ENCODE measurements around the gene GDF10.

GRCh38 chr10:47314416-47314970, 14.5 kb downstream of the GDF10 start:
- TF ChIP-seq CTCF (IDR thresholded peaks at IDR 0.05; ENCODE audit: low read depth, low read length) (no peak), EZH2phosphoT487 (IDR thresholded peaks at IDR 0.05; ENCODE audit: low read depth) (no peak)

All from OCI-LY3 (cell line).